Fibroblast of mammary gland (primary cell): ENCODE measurements around the gene KLF13.

Experiments used
- DNase-seq: peaks from one replicate; pipeline ENCODE4 v3.0.0-alpha.2; 2010; ENCODE audit warnings: low read depth
- H3K4me3 ChIP-seq: 2 replicates; pipeline ENCODE4 v1.5.1; 2011; ENCODE audit warnings: low read depth, mild to moderate bottlenecking, low read length, moderate library complexity; ENCODE audit not compliant: control insufficient read depth
- TF ChIP-seq, protein P1 (sequence below): conservative IDR thresholded peaks from 2 replicates; pipeline ENCODE4 v1.5.1; 2011; ENCODE audit warnings: low read depth, low read length, inconsistent platforms; ENCODE audit not compliant: control insufficient read depth, insufficient read depth

The KLF13 gene

GRCh38 chr15:31280046-31280830 is 46.4 kb upstream of the KLF13 start:
- H3K4me3 ChIP-seq = no peak overlapping the region
- DNase-seq = no peak
- TF ChIP-seq, protein P1, sequence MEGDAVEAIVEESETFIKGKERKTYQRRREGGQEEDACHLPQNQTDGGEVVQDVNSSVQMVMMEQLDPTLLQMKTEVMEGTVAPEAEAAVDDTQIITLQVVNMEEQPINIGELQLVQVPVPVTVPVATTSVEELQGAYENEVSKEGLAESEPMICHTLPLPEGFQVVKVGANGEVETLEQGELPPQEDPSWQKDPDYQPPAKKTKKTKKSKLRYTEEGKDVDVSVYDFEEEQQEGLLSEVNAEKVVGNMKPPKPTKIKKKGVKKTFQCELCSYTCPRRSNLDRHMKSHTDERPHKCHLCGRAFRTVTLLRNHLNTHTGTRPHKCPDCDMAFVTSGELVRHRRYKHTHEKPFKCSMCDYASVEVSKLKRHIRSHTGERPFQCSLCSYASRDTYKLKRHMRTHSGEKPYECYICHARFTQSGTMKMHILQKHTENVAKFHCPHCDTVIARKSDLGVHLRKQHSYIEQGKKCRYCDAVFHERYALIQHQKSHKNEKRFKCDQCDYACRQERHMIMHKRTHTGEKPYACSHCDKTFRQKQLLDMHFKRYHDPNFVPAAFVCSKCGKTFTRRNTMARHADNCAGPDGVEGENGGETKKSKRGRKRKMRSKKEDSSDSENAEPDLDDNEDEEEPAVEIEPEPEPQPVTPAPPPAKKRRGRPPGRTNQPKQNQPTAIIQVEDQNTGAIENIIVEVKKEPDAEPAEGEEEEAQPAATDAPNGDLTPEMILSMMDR = no peak

GRCh38 chr15:31280831-31281216 is 45.8 kb upstream of the KLF13 start:
- DNase-seq = no peak
- no peak overlapping the region for H3K4me3 ChIP-seq
- TF ChIP-seq, protein P1 = no peak

DNA sequence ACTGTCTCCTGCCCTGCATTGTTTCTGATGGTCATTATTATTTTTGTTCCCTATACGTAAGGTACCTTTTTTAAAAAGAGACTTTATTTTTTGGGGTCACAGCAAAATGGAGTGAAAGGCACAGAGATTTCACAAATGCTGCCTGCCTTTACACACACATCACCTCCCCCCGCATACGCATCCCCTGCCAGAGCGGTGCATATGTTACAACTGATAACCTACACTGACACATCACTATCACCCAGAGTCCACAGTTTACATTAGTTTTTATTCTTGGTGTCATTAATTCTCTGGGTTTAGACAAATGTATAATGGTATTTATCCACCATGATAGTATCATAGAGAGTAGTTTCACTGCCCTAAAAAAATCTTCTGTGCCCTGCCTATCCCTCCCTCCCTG is 43.6 kb upstream of the KLF13 start:
- no peak overlapping the region for H3K4me3 ChIP-seq
- TF ChIP-seq, protein P1 = no peak
- no peak for DNase-seq

DNA sequence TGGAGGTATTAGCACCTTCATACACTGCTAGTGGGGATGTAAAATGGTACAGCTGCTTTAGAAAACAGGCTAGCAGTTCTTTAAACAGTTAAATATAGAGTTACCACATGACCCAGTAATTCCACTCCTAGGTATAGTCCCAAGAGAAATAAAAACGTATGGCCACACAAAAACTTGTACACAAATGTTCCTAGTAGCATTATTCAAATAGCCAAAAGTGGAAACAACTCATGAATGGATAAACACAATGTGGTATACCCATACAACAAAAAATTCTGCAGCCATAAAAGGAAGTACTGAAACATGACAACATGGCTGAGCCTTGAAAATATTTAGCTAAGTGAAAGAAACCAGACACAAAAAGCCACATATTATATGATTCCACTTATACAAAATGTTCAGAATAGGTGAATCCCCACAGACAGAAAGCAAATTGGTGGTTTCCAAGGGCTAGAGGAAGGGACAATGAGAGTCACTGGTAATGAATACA is 40.8 kb upstream of the KLF13 start:
- TF ChIP-seq, protein P1 = no peak
- DNase-seq = no peak
- no peak overlapping the region for H3K4me3 ChIP-seq

DNA sequence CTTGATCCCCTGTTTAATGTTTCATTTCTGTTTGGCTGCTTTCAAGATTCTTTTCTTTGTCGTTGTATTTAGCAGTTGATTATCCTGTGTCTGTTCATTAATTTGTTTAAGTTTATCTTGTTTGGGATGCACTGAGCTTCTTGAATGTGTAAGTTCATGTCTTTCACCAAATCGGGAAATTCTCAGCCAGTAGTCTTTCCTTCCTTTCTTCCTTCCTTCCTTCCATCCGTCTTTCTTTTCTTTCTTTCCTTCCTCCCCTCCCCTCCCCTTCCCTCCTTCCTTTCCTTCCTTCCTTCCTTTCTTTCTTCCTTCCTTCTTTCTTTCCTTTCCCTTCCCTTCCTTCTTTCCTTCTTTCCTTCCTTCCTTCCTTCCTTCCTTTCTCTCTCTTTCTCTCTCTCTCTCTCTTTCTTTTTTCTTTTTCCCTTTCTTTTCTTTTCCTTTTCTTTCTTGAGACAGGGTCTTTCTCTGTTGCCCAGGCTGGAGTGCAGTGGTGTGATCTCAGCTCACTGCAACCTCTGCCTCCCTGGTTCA is 35.5 kb upstream of the KLF13 start:
- TF ChIP-seq, protein P1 = no peak
- DNase-seq = no peak
- no peak overlapping the region for H3K4me3 ChIP-seq

DNA sequence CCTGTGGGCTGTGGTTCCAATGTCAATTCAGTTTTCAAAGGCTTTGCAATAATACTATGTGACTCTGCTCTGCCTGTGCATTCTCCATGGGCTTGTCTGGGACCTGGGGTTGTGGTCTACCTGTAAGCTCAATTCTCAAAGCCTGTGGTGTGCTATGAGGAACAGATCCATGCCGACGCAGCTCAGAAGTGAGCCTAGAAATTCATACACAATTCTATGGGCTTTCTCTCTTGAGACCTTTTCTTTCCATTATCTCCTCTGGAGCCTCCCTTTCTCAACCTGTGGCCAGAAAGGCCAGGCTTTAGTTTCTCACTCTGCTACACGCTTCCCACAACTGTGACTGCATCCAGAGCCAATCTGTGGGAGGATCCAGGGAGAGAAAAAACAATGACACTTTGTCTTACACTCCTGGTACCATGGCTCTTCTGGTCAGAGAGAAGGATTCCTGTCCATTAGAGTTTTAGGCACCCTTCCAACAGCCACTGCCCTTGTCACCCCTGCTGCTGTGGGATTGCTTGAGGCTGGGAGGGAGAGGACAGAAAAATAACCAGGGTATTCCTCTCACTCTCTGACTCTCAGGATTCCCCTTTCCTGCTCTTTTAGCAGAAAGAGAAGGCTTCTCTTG is 34.1 kb upstream of the KLF13 start:
- H3K4me3 ChIP-seq = no peak overlapping the region
- no peak for DNase-seq
- TF ChIP-seq, protein P1 = no peak
